Activated T-helper 17 cell treated with anti-CD3 and anti-CD28 coated beads, Interleukin-2, amount 50 U/mL, for 72 hours (primary cell): ENCODE results near the gene HNRNPDL. TPM values are rescaled to one million over a fixed set of nuclear protein-coding genes. Genes with fewer than 3 reads are reported as not detected.
"Not testable (repeated sequence)": the region's sequence is repeated elsewhere in the genome, so short reads cannot be mapped to it uniquely, and the experiment has no call there.

Source experiments
- ATAC-seq: fragments of 150-1000 bp; cut with Tn5 transposase; replicated peaks from 2 replicates; pipeline ENCODE4 v1.10.0; 2021; ENCODE audit warnings: mild to moderate bottlenecking, moderate library complexity
- H3K27ac Mint-ChIP-seq: one replicate; pipeline ENCODE4 v1.8.0; 2022; ENCODE audit warnings: mixed read lengths
- H3K27me3 Mint-ChIP-seq: one replicate; pipeline ENCODE4 v1.8.0; 2022; ENCODE audit warnings: mixed read lengths
- H3K36me3 Mint-ChIP-seq: one replicate; pipeline ENCODE4 v1.8.0; 2022; ENCODE audit warnings: low read depth, mild to moderate bottlenecking, mixed read lengths
- H3K4me1 Mint-ChIP-seq: one replicate; pipeline ENCODE4 v1.8.0; 2022; ENCODE audit warnings: mixed read lengths
- H3K4me3 Mint-ChIP-seq: one replicate; pipeline ENCODE4 v1.8.0; 2022; ENCODE audit warnings: mild to moderate bottlenecking, mixed read lengths
- H3K9me3 Mint-ChIP-seq: one replicate; pipeline ENCODE4 v1.8.0; 2022; ENCODE audit warnings: mixed read lengths
- total RNA-seq, 2 donors: library from RNA; stranded (reverse); gene quantifications; one replicate each; pipeline ENCODE4 v1.2.3, GENCODE V29; 2022

Gene HNRNPDL
- total RNA-seq, 2 donors from 2014 or later = 158 to 260 TPM

GRCh38 chr4:82428526-82428968 is 1.7 kb downstream of the HNRNPDL start:
- Mint-ChIP-seq H3K4me3 (peak overlapping the region; percentile 99), H3K4me1 (peaks cover 31% of the 10 kb centered on the region), H3K27ac (peak overlapping the region; percentile 99), H3K9me3 (no peaks in the 10 kb centered on the region), H3K36me3 (peaks cover 96% of the 10 kb centered on the region), H3K27me3 (no peaks in the 10 kb centered on the region)
- no peak for ATAC-seq

GRCh38 chr4:82425478-82425877 is 4.8 kb downstream of the HNRNPDL start:
- H3K27ac Mint-ChIP-seq = no peak overlapping the region
- ATAC-seq = no peak
- H3K36me3 Mint-ChIP-seq = peaks cover 83% of the 10 kb centered on the region
- H3K4me3 Mint-ChIP-seq = peak overlapping the region; percentile 99
- H3K27me3 Mint-ChIP-seq = no peaks in the 10 kb centered on the region
- H3K9me3 Mint-ChIP-seq = no peaks in the 10 kb centered on the region
- H3K4me1 Mint-ChIP-seq = peaks cover 37% of the 10 kb centered on the region

GRCh38 chr4:82423245-82424054 is 6.8 kb downstream of the HNRNPDL start:
- ATAC-seq = peak; percentile 82
- no peaks in the 10 kb centered on the region for H3K9me3 Mint-ChIP-seq
- H3K27ac Mint-ChIP-seq = peak overlapping the region; percentile 31
- H3K4me3 Mint-ChIP-seq = no peak overlapping the region
- peaks cover 37% of the 10 kb centered on the region for H3K4me1 Mint-ChIP-seq
- peaks cover 65% of the 10 kb centered on the region for H3K36me3 Mint-ChIP-seq
- H3K27me3 Mint-ChIP-seq = no peaks in the 10 kb centered on the region

- Mint-ChIP-seq H3K4me1 (peaks cover 31% of the 10 kb centered on the region), H3K36me3 (peaks cover 57% of the 10 kb centered on the region), H3K4me3 (no peak overlapping the region), H3K9me3 (no peaks in the 10 kb centered on the region), H3K27ac (no peak overlapping the region), H3K27me3 (no peaks in the 10 kb centered on the region)
- ATAC-seq = no peak
Observed at GRCh38 chr4:82422616-82423015, 7.6 kb downstream of the HNRNPDL start.

GRCh38 chr4:82421796-82422560 is 8.3 kb downstream of the HNRNPDL start:
- no peaks in the 10 kb centered on the region for H3K9me3 Mint-ChIP-seq
- ATAC-seq = no peak
- peaks cover 24% of the 10 kb centered on the region for H3K4me1 Mint-ChIP-seq
- H3K36me3 Mint-ChIP-seq = peaks cover 50% of the 10 kb centered on the region
- H3K27ac Mint-ChIP-seq = no peak overlapping the region
- no peak overlapping the region for H3K4me3 Mint-ChIP-seq
- H3K27me3 Mint-ChIP-seq = no peaks in the 10 kb centered on the region

GRCh38 chr4:82419451-82419850 is 10.8 kb downstream of the HNRNPDL start:
- Mint-ChIP-seq H3K27me3 (no peaks in the 10 kb centered on the region), H3K4me1 (peaks cover 14% of the 10 kb centered on the region), H3K27ac (no peak overlapping the region), H3K36me3 (peaks cover 25% of the 10 kb centered on the region), H3K9me3 (no peaks in the 10 kb centered on the region), H3K4me3 (no peak overlapping the region)
- ATAC-seq = no peak

DNA sequence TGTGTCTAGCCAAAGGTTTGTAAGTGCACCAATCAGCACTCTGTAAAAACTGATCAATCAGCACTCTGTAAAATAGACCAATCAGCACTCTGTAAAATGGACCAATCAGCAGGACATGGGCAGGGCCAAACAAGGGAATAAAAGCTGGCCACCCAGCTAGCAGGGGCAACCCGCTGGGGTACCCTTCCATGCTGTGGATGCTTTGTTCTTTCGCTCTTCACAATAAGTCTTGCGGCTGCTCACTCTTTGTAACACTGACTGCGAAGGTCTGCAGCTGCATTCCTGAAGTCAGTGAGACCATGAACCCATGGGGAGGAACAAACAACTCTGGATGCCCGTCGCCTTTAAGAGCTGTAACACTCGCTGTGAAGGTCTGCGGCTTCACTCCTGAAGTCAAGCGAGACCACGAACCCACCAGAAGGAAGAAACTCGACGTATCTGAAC is 14.3 kb downstream of the HNRNPDL start:
- Mint-ChIP-seq H3K4me3 (no peak overlapping the region), H3K4me1 (no peaks in the 10 kb centered on the region), H3K36me3 (no peaks in the 10 kb centered on the region), H3K9me3 (peaks cover 4% of the 10 kb centered on the region), H3K27ac (no peak overlapping the region), H3K27me3 (no peaks in the 10 kb centered on the region)
- ATAC-seq = no peak

GRCh38 chr4:82415061-82415460 is 15.2 kb downstream of the HNRNPDL start:
- ATAC-seq, H3K36me3 Mint-ChIP-seq, H3K4me3 Mint-ChIP-seq, H3K27ac Mint-ChIP-seq, H3K9me3 Mint-ChIP-seq, H3K27me3 Mint-ChIP-seq, H3K4me1 Mint-ChIP-seq: not testable (repeated sequence)

GRCh38 chr4:82403725-82404124 is 26.5 kb downstream of the HNRNPDL start:
- Mint-ChIP-seq H3K4me3 (no peak overlapping the region), H3K36me3 (no peaks in the 10 kb centered on the region), H3K27ac (no peak overlapping the region), H3K4me1 (no peaks in the 10 kb centered on the region), H3K27me3 (peaks cover 5% of the 10 kb centered on the region), H3K9me3 (no peaks in the 10 kb centered on the region)
- ATAC-seq = no peak

- Mint-ChIP-seq H3K27me3 (peaks cover 5% of the 10 kb centered on the region), H3K9me3 (no peaks in the 10 kb centered on the region), H3K27ac (no peak overlapping the region), H3K4me1 (no peaks in the 10 kb centered on the region), H3K4me3 (no peak overlapping the region), H3K36me3 (no peaks in the 10 kb centered on the region)
- ATAC-seq = no peak
Observed at GRCh38 chr4:82402196-82402775, 28.0 kb downstream of the HNRNPDL start.

GRCh38 chr4:82401600-82401999 is 28.7 kb downstream of the HNRNPDL start:
- Mint-ChIP-seq H3K9me3 (no peaks in the 10 kb centered on the region), H3K27ac (no peak overlapping the region), H3K4me3 (no peak overlapping the region), H3K36me3 (no peaks in the 10 kb centered on the region), H3K4me1 (no peaks in the 10 kb centered on the region), H3K27me3 (peaks cover 5% of the 10 kb centered on the region)
- ATAC-seq = no peak

GRCh38 chr4:82398263-82398662 is 32.0 kb downstream of the HNRNPDL start:
- Mint-ChIP-seq H3K27me3 (peaks cover 5% of the 10 kb centered on the region), H3K4me3 (no peak overlapping the region), H3K36me3 (no peaks in the 10 kb centered on the region), H3K4me1 (no peaks in the 10 kb centered on the region), H3K27ac (no peak overlapping the region), H3K9me3 (no peaks in the 10 kb centered on the region)
- ATAC-seq = no peak

GRCh38 chr4:82397527-82397926 is 32.7 kb downstream of the HNRNPDL start:
- Mint-ChIP-seq H3K4me1 (no peaks in the 10 kb centered on the region), H3K4me3 (no peak overlapping the region), H3K9me3 (no peaks in the 10 kb centered on the region), H3K36me3 (no peaks in the 10 kb centered on the region), H3K27me3 (peaks cover 5% of the 10 kb centered on the region), H3K27ac (no peak overlapping the region)
- ATAC-seq = no peak

DNA sequence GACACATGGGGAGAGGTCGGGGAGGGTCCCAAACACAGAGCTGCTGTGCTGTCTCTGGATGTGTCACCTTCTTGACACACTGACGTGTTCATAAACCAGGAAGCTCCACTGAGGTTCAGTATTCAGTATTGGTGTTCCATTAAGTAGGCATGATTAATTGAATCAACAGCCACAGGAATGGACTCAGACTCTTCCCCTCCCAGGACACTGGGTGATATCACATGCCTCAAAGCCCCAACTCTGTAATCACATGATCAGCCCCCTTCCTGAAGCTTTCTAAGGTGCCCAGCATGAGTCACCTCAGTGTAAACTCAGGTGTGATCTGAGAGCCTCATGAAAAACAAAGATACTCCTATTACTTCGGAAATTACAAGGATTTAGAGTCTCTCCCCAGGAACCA is 35.4 kb downstream of the HNRNPDL start:
- H3K27me3 Mint-ChIP-seq = no peaks in the 10 kb centered on the region
- H3K36me3 Mint-ChIP-seq = no peaks in the 10 kb centered on the region
- no peak overlapping the region for H3K4me3 Mint-ChIP-seq
- no peaks in the 10 kb centered on the region for H3K9me3 Mint-ChIP-seq
- no peak for ATAC-seq
- H3K27ac Mint-ChIP-seq = no peak overlapping the region
- H3K4me1 Mint-ChIP-seq = no peaks in the 10 kb centered on the region

DNA sequence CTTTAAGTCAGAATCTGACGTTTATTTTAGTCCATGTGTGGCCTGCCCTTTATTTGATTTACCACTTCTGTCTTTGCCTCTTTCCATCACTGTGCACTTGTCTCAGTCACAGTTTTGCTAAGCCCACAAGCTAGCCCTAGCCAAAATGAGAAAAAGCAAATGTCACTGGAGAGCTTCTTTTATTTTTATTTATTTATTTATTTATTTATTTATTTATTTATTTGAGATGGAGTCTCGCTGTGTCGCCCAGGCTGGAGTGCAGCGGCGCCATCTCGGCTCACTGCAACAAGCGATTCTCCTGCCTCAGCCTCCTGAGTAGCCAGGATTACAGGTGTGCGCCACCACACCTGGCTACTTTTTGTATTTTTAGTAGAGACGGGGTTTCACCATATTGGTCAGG is 40.2 kb downstream of the HNRNPDL start:
- not testable (repeated sequence) for ATAC-seq, H3K36me3 Mint-ChIP-seq, H3K9me3 Mint-ChIP-seq, H3K27ac Mint-ChIP-seq, H3K4me1 Mint-ChIP-seq, H3K27me3 Mint-ChIP-seq, H3K4me3 Mint-ChIP-seq
